HUES64 (cell line): ENCODE measurements around the gene NXF1.
"Not testable (repeated sequence)": the region's sequence is repeated elsewhere in the genome, so short reads cannot be mapped to it uniquely, and the experiment has no call there.

Source experiments
- H3K27ac ChIP-seq: 2 replicates; pipeline ENCODE4 v1.7.0; 2013; ENCODE audit warnings: low read depth, low read length, inconsistent platforms
- H3K27me3 ChIP-seq: 2 replicates; pipeline ENCODE4 v1.6.1; 2013; ENCODE audit warnings: mild to moderate bottlenecking, low read length; ENCODE audit not compliant: insufficient read depth
- H3K36me3 ChIP-seq: 2 replicates; pipeline ENCODE4 v1.6.1; 2013; ENCODE audit warnings: mild to moderate bottlenecking, low read length; ENCODE audit not compliant: insufficient read depth
- H3K4me1 ChIP-seq: 2 replicates; pipeline ENCODE4 v1.6.1; 2013; ENCODE audit warnings: mild to moderate bottlenecking, low read length, moderate library complexity; ENCODE audit not compliant: insufficient read depth
- H3K4me3 ChIP-seq: 2 replicates; pipeline ENCODE4 v1.5.1; 2013; ENCODE audit warnings: mild to moderate bottlenecking, low read length, moderate library complexity
- H3K9ac ChIP-seq: 2 replicates; pipeline ENCODE4 v1.6.1; 2013; ENCODE audit warnings: mild to moderate bottlenecking, low read depth, low read length
- H3K9me3 ChIP-seq: 2 replicates; pipeline ENCODE4 v1.6.1; 2013; ENCODE audit warnings: low read depth, low read length; ENCODE audit not compliant: insufficient read depth
- WGBS: fragments of 150-250, 120-280 bp; methylation state at CpG from one replicate; pipeline ENCODE4 v1.1.7; 2013; ENCODE audit warnings: missing lambda C conversion rate; 5-methylcytosine and 5-hydroxymethylcytosine counted together

The NXF1 gene

DNA sequence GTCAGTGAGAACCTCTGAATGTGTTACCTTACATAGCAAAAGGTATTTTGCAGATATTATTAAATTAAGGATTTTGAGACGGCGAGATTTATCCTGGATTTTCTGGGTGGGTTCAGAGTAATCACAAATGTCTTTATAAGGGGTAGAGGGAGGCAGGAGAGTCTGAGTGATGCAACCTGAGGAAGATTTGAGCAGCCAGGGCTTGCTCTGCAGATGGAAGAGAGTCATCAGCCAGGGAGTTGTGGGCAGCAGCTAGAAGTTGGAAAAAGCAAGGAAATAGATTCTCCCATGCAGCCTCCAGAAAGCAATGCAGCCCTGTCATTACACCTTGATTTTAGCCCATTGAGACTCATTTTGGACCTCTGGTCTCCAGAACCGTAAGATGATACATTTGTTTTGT, 38.2 kb upstream of the NXF1 start:
- Histone ChIP-seq H3K4me3 (no peak overlapping the region), H3K36me3 (no peaks in the 10 kb centered on the region), H3K4me1 (peaks cover 6% of the 10 kb centered on the region; the same call in 1 of the 2 replicates), H3K9ac (no peak overlapping the region), H3K27ac (no peak overlapping the region), H3K9me3 (0 out of 2 replicates have a peak, but pooled peaks cover 4% of the 10 kb centered on the region), H3K27me3 (no peaks in the 10 kb centered on the region)
- 97% methylated on average over 3 of the region's 3 CpGs for whole genome bisulfite sequencing

DNA sequence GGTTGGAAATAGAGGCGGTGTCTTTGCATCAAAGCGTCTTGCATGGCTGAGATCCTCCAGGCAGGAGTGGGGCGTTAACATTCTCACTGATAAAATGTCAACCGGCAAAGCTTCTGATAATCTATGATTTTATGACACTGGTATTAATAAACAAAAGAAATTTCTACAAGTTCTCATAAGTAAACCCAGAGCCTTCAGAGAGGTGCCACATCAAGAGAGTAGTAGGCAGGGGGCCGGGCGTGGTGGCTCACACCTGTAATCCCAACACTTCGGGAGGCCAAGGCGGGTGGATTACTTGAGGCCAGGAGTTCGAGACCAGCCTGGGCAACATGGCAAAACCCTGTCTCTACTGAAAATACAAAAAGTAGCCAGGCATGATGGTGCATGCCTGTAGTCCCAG, 37.7 kb upstream of the NXF1 start:
- H3K36me3 ChIP-seq, H3K4me1 ChIP-seq, H3K9me3 ChIP-seq, H3K27me3 ChIP-seq: not testable (repeated sequence)
- H3K9ac ChIP-seq = peak overlapping the region; percentile 94
- peak overlapping the region; percentile 52 for H3K4me3 ChIP-seq
- H3K27ac ChIP-seq = peak overlapping the region; percentile 97
- 86% methylated on average over 8 of the region's 9 CpGs for WGBS

DNA sequence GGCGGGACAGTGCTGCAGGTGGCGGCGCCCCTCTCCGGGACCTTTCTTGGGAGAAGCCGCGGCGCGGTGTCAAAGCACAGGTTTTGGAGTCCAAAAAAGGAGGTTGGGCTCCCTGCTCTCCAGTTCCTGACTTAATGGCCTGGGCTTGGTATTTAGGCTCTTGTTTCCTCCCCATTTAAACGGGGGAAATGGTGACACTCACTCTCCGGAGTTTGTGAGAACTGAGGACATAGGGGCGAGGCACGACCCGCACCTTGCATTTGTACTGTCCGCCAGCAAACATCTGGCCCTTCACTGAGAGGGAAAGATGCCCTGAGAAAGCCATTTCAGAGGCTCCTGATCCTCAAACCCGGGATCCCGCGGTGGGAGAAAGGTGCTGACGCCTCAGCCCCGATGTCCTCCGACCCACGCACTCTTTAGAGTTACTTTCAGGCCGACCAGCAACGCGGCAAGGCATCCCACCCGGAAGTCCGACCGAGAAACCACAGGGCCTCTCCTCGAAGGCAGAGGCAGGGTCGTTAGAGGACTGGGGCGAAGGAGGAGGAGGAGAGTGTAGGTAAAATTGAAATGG, 37.0 kb upstream of the NXF1 start:
- H3K4me3 ChIP-seq = peak overlapping the region; percentile 52
- H3K9ac ChIP-seq = peak overlapping the region; percentile 94
- H3K27me3 ChIP-seq = no peaks in the 10 kb centered on the region
- WGBS = 5% methylated on average over 30 of the region's 30 CpGs
- H3K4me1 ChIP-seq = peaks cover 6% of the 10 kb centered on the region; the same call in 1 of the 2 replicates
- H3K9me3 ChIP-seq = 0 out of 2 replicates have a peak, but pooled peaks cover 4% of the 10 kb centered on the region
- peaks cover 9% of the 10 kb centered on the region for H3K36me3 ChIP-seq
- peak overlapping the region; percentile 97 for H3K27ac ChIP-seq

DNA sequence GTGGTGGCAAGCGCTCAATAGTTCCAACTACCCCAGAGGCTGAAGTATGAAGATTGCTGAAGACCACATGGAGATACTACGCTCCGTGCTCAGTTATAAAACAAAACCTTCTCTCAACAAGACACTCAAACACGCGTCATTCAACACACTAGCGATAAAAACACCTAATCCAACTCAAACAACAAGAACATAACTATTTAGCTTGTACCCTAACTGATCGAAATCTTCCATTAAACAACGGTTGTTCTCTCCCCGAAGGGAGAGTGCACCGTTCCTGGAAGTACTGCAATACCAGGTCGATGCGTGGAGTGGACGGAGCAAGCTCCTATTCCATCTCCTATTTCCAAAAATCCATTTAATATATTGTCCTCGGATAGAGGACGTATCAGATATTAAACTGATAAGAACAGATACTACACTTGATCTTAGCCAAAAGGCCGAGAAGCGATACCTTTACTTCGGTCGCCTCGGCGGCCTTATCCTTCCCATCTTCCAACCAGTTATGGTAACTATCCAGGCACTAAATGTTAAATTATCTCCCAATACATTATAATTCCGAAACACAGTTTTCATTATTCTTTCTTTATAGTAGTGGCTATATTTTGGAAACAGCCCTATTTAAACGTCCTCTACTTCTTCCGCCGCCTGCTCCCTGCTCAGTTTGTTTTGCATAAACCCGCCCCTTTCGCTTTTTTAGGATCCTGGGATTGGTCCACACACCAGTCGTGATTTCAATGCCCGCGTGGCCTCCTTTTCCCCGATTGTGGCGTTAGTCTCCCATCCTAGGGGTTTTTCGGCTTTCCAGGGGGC, 36.3 kb upstream of the NXF1 start:
- under 1% methylated on average over 33 of the region's 33 CpGs for WGBS
- H3K9me3 ChIP-seq = 0 out of 2 replicates have a peak, but pooled peaks cover 4% of the 10 kb centered on the region
- H3K27ac ChIP-seq = peak overlapping the region; percentile 97
- H3K36me3 ChIP-seq = peaks cover 13% of the 10 kb centered on the region
- H3K4me3 ChIP-seq = peak overlapping the region; percentile 90
- peaks cover 6% of the 10 kb centered on the region; the same call in 1 of the 2 replicates for H3K4me1 ChIP-seq
- peak overlapping the region; percentile 94 for H3K9ac ChIP-seq
- no peaks in the 10 kb centered on the region for H3K27me3 ChIP-seq

DNA sequence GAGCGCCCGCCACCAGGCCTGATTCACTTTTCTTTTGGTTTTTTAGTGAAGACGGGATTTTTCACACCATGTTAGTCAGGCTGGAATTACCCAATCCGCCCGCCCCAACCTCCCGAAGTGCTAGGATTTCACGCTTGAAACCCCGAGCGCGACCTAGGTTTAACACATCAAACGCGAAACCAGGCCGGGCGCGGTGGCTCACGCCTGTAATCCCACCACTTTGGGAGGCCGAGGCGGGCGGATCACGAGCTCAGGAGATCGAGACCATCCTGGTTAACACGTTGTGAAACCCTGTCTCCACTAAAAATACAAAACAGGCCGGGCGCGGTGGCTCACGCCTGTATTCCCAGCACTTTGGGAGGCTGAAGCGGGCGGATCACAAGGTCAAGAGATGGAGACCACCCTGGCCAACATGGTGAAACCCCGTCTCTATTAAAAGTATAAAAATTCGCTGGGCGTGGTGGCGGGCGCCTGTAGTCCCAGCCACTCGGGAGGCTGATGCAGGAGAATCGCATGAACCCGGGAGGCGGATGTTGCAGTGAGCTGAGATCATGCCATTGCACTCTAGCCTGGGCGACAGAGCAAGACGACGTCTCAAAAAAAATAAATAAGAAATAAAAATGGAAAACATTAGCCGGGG, 35.6 kb upstream of the NXF1 start:
- H3K36me3 ChIP-seq = peaks cover 21% of the 10 kb centered on the region
- peak overlapping the region; percentile 96 for H3K27ac ChIP-seq
- H3K9me3 ChIP-seq, H3K4me1 ChIP-seq, H3K27me3 ChIP-seq: not testable (repeated sequence)
- peak overlapping the region; percentile 90 for H3K4me3 ChIP-seq
- H3K9ac ChIP-seq = peak overlapping the region; percentile 94
- WGBS = 1% methylated on average over 41 of the region's 41 CpGs

DNA sequence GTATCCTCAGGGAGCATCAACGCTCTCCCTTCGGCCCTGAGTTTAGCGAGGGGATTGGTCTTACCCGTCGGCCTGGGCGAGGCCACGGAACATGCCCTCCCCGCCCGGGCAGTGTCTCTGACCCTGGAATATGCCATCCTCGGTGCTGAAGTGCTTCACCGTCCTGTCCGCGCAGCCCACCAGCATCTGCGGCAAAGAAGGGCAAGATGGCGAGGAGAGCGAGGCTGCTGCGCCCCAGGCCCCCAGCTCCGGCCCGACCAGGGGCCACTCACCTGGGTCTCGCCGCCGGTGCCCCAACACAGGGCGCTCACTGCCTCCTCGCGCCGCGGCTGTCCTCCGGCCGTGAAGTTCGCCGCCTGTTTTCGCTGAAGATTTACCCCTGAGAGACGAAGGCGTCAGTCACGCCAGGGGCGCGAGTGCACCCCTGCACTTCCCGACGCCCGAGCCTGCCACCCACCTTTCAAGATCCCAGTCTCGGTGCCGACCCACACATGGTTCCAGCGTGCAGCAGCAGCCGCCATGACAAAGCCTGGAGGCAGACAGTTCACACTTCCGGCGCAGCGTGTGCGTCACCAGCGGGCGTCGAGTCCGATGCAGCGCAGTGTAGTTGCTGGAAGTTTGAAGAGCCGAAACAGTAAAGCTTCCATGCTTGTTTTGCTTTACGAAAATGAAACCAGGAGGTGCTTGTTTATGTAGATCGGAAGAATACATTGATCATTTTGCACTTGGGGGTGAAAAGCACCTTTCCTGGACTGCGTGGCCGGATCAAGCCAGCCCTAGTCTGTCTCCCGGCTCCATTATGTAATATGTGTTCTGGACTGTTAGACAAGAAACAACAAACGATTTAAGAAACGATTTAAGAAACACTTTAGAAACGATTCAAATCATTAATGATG, 34.1 kb upstream of the NXF1 start, which contains the start of gene WDR74:
WDR74 (minus strand) TSS at position 541 of the 896 bp plus-strand sequence; CDS start at position 521, 20 bp downstream.
- 1% methylated on average over 61 of the region's 62 CpGs for WGBS
- Histone ChIP-seq H3K9me3 (no peaks in the 10 kb centered on the region), H3K4me1 (peaks cover 6% of the 10 kb centered on the region; the same call in 1 of the 2 replicates), H3K27me3 (no peaks in the 10 kb centered on the region), H3K4me3 (peak within 1 kb of the TSS; percentile 90), H3K36me3 (peaks cover 36% of the 10 kb centered on the region), H3K9ac (peak within 1 kb of the TSS; percentile 94), H3K27ac (peak within 1 kb of the TSS; percentile 96)

DNA sequence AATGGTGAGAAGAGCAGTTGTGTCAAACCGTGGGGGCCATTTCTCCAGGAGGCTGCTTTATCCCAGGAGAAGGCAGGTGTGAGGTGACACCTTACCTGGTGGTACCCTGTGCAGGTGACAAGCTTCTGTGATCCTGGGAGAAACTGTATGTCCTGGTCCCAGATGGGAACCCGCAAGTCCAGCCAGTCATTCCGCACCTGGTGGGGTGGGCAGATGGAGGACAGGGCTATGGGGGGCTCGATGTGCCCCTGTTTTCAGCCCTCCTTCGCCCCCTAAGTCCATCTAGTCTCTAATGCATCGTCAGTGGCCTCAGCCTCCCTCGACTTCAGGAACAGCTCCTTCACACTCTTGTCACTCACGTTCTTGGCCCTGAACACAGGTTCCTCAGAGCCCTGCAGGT, 30.1 kb upstream of the NXF1 start:
- no peak overlapping the region for H3K4me3 ChIP-seq

DNA sequence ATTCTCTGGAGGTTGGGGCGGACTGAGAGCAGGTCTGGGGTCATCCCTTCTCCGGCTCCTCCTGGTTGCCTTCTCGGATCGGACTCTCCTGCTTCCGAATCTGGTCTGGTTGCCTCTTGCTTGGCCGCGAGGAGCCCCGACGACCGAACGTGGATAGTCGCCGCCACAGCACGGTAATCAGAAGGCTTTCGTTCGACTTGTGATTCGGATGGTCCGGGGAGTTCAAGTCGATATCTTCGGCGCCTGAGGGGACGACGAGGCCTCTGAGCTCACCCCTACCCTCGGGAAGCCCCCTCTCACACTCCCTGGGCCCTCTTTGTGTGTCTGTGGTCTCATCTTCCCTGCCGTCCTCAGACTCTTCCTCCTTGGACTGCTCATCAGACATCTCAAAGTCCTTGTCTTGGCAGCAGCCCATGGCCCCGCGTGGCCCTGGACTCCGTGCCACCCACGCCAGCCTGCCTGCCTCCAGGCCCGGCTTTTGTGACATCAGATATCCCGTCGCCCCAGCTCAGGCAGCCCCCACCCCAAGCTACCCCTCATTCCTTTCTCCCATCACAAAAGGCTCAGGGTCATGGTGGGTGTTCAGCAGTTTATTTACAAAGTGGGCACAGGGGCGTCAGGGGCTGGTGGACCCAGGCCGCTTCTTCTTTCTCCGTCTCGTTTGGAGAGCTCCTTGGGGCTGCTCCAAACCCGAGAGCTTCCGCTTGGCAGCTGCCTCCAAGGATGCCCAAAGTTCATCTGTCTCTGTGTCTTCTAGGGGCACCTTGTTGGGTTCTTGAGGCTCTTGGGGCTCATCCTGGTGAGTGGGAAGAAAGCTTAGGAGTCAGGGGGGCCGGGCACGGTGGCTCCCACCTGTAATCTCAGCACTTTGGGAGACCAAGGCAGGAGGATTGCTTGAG, 27.3 kb upstream of the NXF1 start, which contains the start of gene TEX54:
TEX54 (minus strand) TSS at position 506 of the 899 bp plus-strand sequence.
- Histone ChIP-seq H3K27me3 (no peaks in the 10 kb centered on the region), H3K27ac (peak within 1 kb of the TSS; percentile 94), H3K4me1 (peaks cover 13% of the 10 kb centered on the region; the same call in 1 of the 2 replicates), H3K4me3 (peak within 1 kb of the TSS; percentile 89), H3K9me3 (no peaks in the 10 kb centered on the region), H3K36me3 (peaks cover 53% of the 10 kb centered on the region), H3K9ac (peak within 1 kb of the TSS; percentile 95)
- WGBS = 21% methylated on average over 40 of the region's 40 CpGs

More for the DNA sequence above, 30.1 kb upstream of the NXF1 start:
- no peaks in the 10 kb centered on the region for H3K27me3 ChIP-seq
- 91% methylated on average over 8 of the region's 8 CpGs for WGBS
- H3K4me1 ChIP-seq = peaks cover 11% of the 10 kb centered on the region; the same call in 1 of the 2 replicates
- peaks cover 51% of the 10 kb centered on the region for H3K36me3 ChIP-seq
- no peaks in the 10 kb centered on the region for H3K9me3 ChIP-seq
- H3K9ac ChIP-seq = no peak overlapping the region
- no peak overlapping the region for H3K27ac ChIP-seq

DNA sequence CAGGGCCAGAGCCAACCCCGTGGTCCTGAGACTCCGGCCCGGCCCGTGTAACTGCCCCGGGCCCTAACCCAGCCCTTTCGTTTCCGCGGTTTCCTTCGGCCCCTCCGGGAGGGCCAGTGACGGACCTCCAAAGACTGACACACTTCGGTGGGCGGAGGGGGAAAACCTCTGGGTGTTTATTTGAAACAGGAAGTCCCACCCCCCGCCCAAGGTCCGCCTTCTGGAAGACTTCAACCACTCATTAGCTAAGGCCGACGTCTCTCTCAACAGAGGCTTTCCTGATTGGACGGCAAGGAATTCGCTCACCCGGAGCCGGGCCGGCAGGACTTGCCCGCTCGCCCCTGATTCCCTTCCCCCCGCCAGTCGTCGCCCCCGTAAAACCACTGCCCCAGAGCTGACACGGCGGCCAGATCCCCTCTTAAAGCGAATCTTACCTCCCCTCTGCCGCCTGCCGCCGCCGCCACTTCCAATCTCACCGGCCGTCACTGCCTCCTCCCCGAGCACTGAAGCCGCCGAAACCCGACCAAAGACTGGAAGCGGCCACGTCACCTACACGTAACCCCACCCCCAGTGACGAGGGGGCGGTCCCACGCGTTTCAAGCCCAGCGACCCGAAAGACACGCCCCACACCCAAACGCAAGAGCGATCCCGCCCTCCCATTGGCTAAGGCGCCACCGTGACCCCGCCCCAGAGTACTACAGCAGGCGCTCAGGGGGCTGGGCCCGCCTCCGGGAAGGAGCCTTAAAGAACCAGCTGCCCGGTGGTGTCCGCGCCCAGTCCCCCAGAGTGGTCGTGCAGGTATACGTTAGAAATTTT, 26.5 kb upstream of the NXF1 start, which contains the start of gene STX5:
STX5 (minus strand) TSS at position 532 of the 816 bp plus-strand sequence. CDS start 808 bp downstream, outside the sequence.
- Histone ChIP-seq H3K36me3 (peaks cover 56% of the 10 kb centered on the region), H3K9me3 (no peaks in the 10 kb centered on the region), H3K4me1 (peaks cover 13% of the 10 kb centered on the region; the same call in 1 of the 2 replicates), H3K9ac (peak within 1 kb of the TSS; percentile 95), H3K27me3 (no peaks in the 10 kb centered on the region), H3K4me3 (peak within 1 kb of the TSS; percentile 89), H3K27ac (peak within 1 kb of the TSS; percentile 97)
- under 1% methylated on average over 65 of the region's 65 CpGs for WGBS
